SH-SY5Y (cell line): Measurements from ENCODE around the gene IGHMBP2.

Source experiments
- GATA2 ChIP-seq: IDR thresholded peaks from 2 replicates; pipeline ENCODE4 v1.6.1; 2011; ENCODE audit warnings: mild to moderate bottlenecking, low read depth, low read length
- GATA3 ChIP-seq: IDR thresholded peaks from 2 replicates; pipeline ENCODE4 v1.6.1; 2011; ENCODE audit warnings: low read depth, mild to moderate bottlenecking, low read length, moderate library complexity

- TF ChIP-seq GATA3 (no peak), GATA2 (no peak)
Observed at GRCh38 chr11:68976095-68976494, 72.4 kb downstream of the IGHMBP2 start.
